ENCODE results near the gene SUMO3.

DNA sequence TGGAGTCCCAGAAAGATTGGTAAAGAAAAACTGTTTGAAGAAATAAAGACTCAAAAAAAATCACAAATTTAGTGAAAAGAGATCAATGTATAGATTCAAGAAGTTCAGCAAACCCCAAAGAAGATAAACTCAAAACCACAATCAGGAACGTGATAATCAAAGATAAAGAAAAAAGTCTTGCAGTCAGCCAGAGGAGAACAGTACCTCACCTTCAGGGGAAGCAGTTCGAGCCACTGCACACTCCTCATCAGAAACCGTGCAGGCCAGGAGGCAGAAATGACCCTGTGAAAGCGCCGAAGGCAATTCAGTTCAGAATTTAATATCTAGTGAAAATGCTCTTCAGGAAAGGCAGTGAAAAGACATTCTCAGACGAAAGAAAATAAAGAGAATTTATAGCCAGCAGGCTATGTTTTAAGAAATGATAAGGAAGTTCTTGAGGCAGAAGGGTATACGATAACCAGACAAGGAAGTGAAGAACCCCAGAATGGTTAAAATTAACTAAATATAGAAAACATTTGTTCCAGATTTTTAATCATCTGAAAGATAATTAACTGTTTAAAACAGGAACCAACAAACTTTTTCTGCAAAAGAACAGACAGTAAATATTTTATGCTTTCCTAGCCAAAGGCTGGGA, 13.5 kb upstream of the SUMO3 start:
- TF ChIP-seq CHD2 (IDR thresholded peaks at IDR 0.05; ENCODE audit: low read length, partially characterized antibody) (no peak), EP300 (IDR thresholded peaks at IDR 0.05; ENCODE audit: borderline replicate concordance in 1 of 2, low read depth in 1 of 2, low read length in 1 of 2) (no peak), RCOR1 (IDR thresholded peaks at IDR 0.05; ENCODE audit: low read length) (no peak), POLR2AphosphoS5 (IDR thresholded peaks at IDR 0.05; ENCODE audit: low read depth, low read length) (no peak), USF2 (IDR thresholded peaks at IDR 0.05; ENCODE audit: borderline replicate concordance, low read depth, low read length) (no peak), NFIC (IDR thresholded peaks at IDR 0.05; ENCODE audit: borderline replicate concordance) (no peak), MXI1 (IDR thresholded peaks at IDR 0.05; ENCODE audit: low read depth, low read length) (no peak)
- TF ChIP-seq, protein P1, sequence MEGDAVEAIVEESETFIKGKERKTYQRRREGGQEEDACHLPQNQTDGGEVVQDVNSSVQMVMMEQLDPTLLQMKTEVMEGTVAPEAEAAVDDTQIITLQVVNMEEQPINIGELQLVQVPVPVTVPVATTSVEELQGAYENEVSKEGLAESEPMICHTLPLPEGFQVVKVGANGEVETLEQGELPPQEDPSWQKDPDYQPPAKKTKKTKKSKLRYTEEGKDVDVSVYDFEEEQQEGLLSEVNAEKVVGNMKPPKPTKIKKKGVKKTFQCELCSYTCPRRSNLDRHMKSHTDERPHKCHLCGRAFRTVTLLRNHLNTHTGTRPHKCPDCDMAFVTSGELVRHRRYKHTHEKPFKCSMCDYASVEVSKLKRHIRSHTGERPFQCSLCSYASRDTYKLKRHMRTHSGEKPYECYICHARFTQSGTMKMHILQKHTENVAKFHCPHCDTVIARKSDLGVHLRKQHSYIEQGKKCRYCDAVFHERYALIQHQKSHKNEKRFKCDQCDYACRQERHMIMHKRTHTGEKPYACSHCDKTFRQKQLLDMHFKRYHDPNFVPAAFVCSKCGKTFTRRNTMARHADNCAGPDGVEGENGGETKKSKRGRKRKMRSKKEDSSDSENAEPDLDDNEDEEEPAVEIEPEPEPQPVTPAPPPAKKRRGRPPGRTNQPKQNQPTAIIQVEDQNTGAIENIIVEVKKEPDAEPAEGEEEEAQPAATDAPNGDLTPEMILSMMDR (IDR thresholded peaks at IDR 0.05), result no peak
- TF ChIP-seq, protein P2, sequence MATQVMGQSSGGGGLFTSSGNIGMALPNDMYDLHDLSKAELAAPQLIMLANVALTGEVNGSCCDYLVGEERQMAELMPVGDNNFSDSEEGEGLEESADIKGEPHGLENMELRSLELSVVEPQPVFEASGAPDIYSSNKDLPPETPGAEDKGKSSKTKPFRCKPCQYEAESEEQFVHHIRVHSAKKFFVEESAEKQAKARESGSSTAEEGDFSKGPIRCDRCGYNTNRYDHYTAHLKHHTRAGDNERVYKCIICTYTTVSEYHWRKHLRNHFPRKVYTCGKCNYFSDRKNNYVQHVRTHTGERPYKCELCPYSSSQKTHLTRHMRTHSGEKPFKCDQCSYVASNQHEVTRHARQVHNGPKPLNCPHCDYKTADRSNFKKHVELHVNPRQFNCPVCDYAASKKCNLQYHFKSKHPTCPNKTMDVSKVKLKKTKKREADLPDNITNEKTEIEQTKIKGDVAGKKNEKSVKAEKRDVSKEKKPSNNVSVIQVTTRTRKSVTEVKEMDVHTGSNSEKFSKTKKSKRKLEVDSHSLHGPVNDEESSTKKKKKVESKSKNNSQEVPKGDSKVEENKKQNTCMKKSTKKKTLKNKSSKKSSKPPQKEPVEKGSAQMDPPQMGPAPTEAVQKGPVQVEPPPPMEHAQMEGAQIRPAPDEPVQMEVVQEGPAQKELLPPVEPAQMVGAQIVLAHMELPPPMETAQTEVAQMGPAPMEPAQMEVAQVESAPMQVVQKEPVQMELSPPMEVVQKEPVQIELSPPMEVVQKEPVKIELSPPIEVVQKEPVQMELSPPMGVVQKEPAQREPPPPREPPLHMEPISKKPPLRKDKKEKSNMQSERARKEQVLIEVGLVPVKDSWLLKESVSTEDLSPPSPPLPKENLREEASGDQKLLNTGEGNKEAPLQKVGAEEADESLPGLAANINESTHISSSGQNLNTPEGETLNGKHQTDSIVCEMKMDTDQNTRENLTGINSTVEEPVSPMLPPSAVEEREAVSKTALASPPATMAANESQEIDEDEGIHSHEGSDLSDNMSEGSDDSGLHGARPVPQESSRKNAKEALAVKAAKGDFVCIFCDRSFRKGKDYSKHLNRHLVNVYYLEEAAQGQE (IDR thresholded peaks at IDR 0.05; ENCODE audit: low read depth, low read length), result no peak

Measured in SK-N-SH (cell line).